HepG2 (cell line): ENCODE results near the gene CDH13. TPM values are rescaled to one million over a fixed set of nuclear protein-coding genes. Genes with fewer than 3 reads are reported as not detected.

Source experiments
- ATF7-NPFF ChIP-seq: sonication (generic); formaldehyde crosslinking; IDR thresholded peaks from 2 replicates; pipeline ENCODE4 v1.8.1; 2023; ENCODE audit warnings: mild to moderate bottlenecking, low read depth, missing genetic modification reagents, moderate library complexity
- CBX2 ChIP-seq, 2 experiments: fragments of 200-600 bp in 1 of 2; sonication (generic); formaldehyde crosslinking in 1 of 2; IDR thresholded peaks; 2 replicates each; pipeline versions ENCODE4 v1.7.0 to v1.8.1; 2018 to 2022; ENCODE audit warnings: low read depth in 2 of 2, low read length in 1 of 2, mild to moderate bottlenecking in 1 of 2, missing genetic modification reagents in 1 of 2
- HNF4A ChIP-seq: sonication (generic); formaldehyde crosslinking; IDR thresholded peaks from 2 replicates; pipeline ENCODE4 v1.4.0; 2020; ENCODE audit warnings: missing genetic modification reagents
- SNAPC2 ChIP-seq: sonication (generic); formaldehyde crosslinking; IDR thresholded peaks from 2 replicates; pipeline ENCODE4 v1.8.1; 2022; ENCODE audit warnings: mild to moderate bottlenecking, missing genetic modification reagents
- SNRNP70 ChIP-seq: fragments of 200-400 bp; formaldehyde crosslinking; IDR thresholded peaks from 2 replicates; pipeline ENCODE4 v1.6.1; 2017; ENCODE audit warnings: mild to moderate bottlenecking, low read depth, low read length, moderate library complexity
- SOX6 ChIP-seq, 2 experiments: fragments of 450-650 bp in 1 of 2; sonication (generic) in 1 of 2; formaldehyde crosslinking in 1 of 2; IDR thresholded peaks; 2 replicates each; pipeline versions ENCODE4 v1.4.0 to v1.6.1; 2017 to 2020; ENCODE audit warnings: antibody characterized with exemption in 1 of 2, mild to moderate bottlenecking in 1 of 2, missing genetic modification reagents in 1 of 2
- SPEN ChIP-seq: sonication (generic); formaldehyde crosslinking; IDR thresholded peaks from 2 replicates; pipeline ENCODE4 v1.5.1; 2020; ENCODE audit warnings: low read depth, mild to moderate bottlenecking, missing genetic modification reagents
- TAF15 ChIP-seq: fragments of 200-400 bp; formaldehyde crosslinking; IDR thresholded peaks from one replicate; pipeline ENCODE4 v1.6.1; 2018; ENCODE audit warnings: mild to moderate bottlenecking, low read depth, low read length; ENCODE audit not compliant: poor library complexity, severe bottlenecking
- TCF7 ChIP-seq: sonication (generic); IDR thresholded peaks from 2 replicates; pipeline ENCODE4 v1.6.1; 2016; ENCODE audit warnings: antibody characterized with exemption, low read depth
- ZBTB25 ChIP-seq: IDR thresholded peaks from 2 replicates; pipeline ENCODE4 v1.6.1; 2018; ENCODE audit warnings: missing genetic modification reagents
- ZBTB7B ChIP-seq: sonication (generic); formaldehyde crosslinking; IDR thresholded peaks from 2 replicates; pipeline ENCODE4 v1.4.0; 2020; ENCODE audit warnings: missing genetic modification reagents
- ZNF207 ChIP-seq: fragments of 450-650 bp; IDR thresholded peaks from 2 replicates; pipeline ENCODE4 v1.6.1; 2016; ENCODE audit warnings: antibody characterized with exemption, borderline replicate concordance
- ZNF256 ChIP-seq: sonication (generic); formaldehyde crosslinking; conservative IDR thresholded peaks from 2 replicates; pipeline ENCODE4 v1.4.0; 2020; ENCODE audit warnings: missing genetic modification reagents
- ZNF280D ChIP-seq: sonication (generic); formaldehyde crosslinking; IDR thresholded peaks from 2 replicates; pipeline ENCODE4 v1.5.1; 2020; ENCODE audit warnings: mild to moderate bottlenecking, missing genetic modification reagents
- ZNF383 ChIP-seq: sonication (generic); formaldehyde crosslinking; IDR thresholded peaks from 2 replicates; pipeline ENCODE4 v1.4.0; 2020; ENCODE audit warnings: missing genetic modification reagents, mild to moderate bottlenecking, borderline replicate concordance
- ZNF496 ChIP-seq: sonication (generic); formaldehyde crosslinking; IDR thresholded peaks from 2 replicates; pipeline ENCODE4 v1.8.1; 2023; ENCODE audit warnings: mild to moderate bottlenecking, moderate library complexity, missing genetic modification reagents; ENCODE audit not compliant: insufficient replicate concordance
- ZNF614 ChIP-seq: IDR thresholded peaks from 2 replicates; pipeline ENCODE4 v1.6.1; 2018; ENCODE audit warnings: missing biosample characterization, missing genetic modification reagents, inconsistent platforms, borderline replicate concordance
- polyA plus RNA-seq, 8 experiments: library from polyadenylated mRNA; depleted of rRNA in 3 of 8; stranded (reverse) in 7 of 8; unstranded in 1 of 8; fragments of >200 nt; fragmentation: Illumina TruSeq in 4 of 8; extraction: Trizol in 4 of 8; gene quantifications; 2 replicates each; pipeline versions ENCODE4 v1.2.1 to v1.2.3, GENCODE V29; 2011 to 2016; ENCODE audit warnings: low read depth in 4 of 8, missing spikeins in 1 of 8, mixed read lengths in 1 of 8; ENCODE audit not compliant: insufficient read depth in 1 of 8
- total RNA-seq, 5 experiments: library from RNA; depleted of rRNA; stranded (reverse); fragments of >200 nt; fragmentation: Illumina TruSeq; extraction: Trizol; gene quantifications; 2 replicates each; pipeline ENCODE4 v1.2.3, GENCODE V29; 2016; ENCODE audit warnings: low read depth in 1 of 5
- TF ChIP-seq, protein P1 (sequence below): sonication (generic); formaldehyde crosslinking; IDR thresholded peaks from 2 replicates; pipeline ENCODE4 v1.8.1; 2022; ENCODE audit warnings: low read depth, mild to moderate bottlenecking, missing genetic modification reagents

CDH13 gene
- total and polyA plus RNA-seq, 2 of the 13 experiments (the other 11 are each of a cell fraction or from before 2014, with no cell fraction given), result not detected

GRCh38 chr16:82639666-82640336 lies 13.0 kb downstream of the CDH13 start (continued):
- TF ChIP-seq, protein P1, sequence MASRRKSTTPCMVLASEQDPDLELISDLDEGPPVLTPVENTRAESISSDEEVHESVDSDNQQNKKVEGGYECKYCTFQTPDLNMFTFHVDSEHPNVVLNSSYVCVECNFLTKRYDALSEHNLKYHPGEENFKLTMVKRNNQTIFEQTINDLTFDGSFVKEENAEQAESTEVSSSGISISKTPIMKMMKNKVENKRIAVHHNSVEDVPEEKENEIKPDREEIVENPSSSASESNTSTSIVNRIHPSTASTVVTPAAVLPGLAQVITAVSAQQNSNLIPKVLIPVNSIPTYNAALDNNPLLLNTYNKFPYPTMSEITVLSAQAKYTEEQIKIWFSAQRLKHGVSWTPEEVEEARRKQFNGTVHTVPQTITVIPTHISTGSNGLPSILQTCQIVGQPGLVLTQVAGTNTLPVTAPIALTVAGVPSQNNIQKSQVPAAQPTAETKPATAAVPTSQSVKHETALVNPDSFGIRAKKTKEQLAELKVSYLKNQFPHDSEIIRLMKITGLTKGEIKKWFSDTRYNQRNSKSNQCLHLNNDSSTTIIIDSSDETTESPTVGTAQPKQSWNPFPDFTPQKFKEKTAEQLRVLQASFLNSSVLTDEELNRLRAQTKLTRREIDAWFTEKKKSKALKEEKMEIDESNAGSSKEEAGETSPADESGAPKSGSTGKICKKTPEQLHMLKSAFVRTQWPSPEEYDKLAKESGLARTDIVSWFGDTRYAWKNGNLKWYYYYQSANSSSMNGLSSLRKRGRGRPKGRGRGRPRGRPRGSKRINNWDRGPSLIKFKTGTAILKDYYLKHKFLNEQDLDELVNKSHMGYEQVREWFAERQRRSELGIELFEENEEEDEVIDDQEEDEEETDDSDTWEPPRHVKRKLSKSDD, result no peak
- TF ChIP-seq ZNF280D (CRISPR knock-in tag), result 0 out of 2 replicates have a peak, but pooled peaks have one; percentile 57
- TF ChIP-seq ZNF383 (CRISPR knock-in tag), result no peak
- TF ChIP-seq ZBTB7B, result 0 out of 2 replicates have a peak, but pooled peaks have one; percentile 49
- 0 out of 2 replicates have a peak, but pooled peaks have one; percentile 58 for TF ChIP-seq SNAPC2 (CRISPR knock-in tag)
- TF ChIP-seq SNRNP70, result no peak
- TF ChIP-seq TCF7, result no peak
- TF ChIP-seq SOX6 (IDR thresholded peaks at IDR 0.05), result no peak
- peak; percentile 39; the same call in 1 of the 2 replicates for TF ChIP-seq SOX6 (CRISPR knock-in tag; IDR thresholded peaks at IDR 0.05)
- no peak for TF ChIP-seq ATF7-NPFF (CRISPR knock-in tag)
- peak; percentile 75 for TF ChIP-seq HNF4A
- TF ChIP-seq TAF15, result no peak
- TF ChIP-seq ZNF496, result no peak
- TF ChIP-seq SPEN (CRISPR knock-in tag), result no peak
- TF ChIP-seq ZNF614 (CRISPR knock-in tag), result peak; percentile 55; the same call in 1 of the 2 replicates
- no peak for TF ChIP-seq ZNF207
- TF ChIP-seq CBX2 (IDR thresholded peaks at IDR 0.05; ENCODE audit: low read depth, low read length), result no peak
- TF ChIP-seq CBX2 (CRISPR knock-in tag; IDR thresholded peaks at IDR 0.05; ENCODE audit: low read depth), result no peak
- 0 out of 2 replicates have a peak, but pooled peaks have one; percentile 41 for TF ChIP-seq ZBTB25 (CRISPR knock-in tag)
- no peak for TF ChIP-seq ZNF256
